Measurements from ENCODE around the gene CALN1.

DNA sequence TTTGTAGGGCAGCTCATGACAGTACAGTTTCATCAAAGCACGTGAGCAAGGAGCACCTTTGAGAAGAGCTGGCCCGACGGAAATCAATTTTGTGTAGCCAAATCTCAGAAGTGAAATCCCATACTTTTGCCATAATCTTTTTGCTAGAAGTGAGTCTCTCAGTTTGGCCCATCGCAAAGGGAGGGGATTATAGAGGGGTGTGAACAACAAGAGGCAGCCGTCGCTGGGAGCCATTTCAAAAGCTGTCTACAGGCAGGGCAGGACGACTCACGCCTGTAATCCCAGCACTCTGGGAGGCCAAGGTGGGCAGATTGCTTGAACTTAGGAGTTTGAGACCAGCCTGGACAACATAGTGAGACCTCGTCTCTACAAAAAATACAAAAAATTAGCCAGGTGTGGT lies 680.4 kb downstream of the CALN1 start:
- TF ChIP-seq CTCF (IDR thresholded peaks at IDR 0.05; ENCODE audit: low read length), result no peak
- no peak for TF ChIP-seq EZH2 (optimal IDR thresholded peaks at IDR 0.05; ENCODE audit: low read depth, low read length)
- no peak for TF ChIP-seq EZH2phosphoT487 (IDR thresholded peaks at IDR 0.05; ENCODE audit: low read length)
